Myometrial cell (primary cell): Measurements from ENCODE around the gene TTC31. TPM values are rescaled to one million over a fixed set of nuclear protein-coding genes. Genes with fewer than 3 reads are reported as not detected.

ENCODE experiments used
- total RNA-seq: library from RNA; depleted of rRNA; stranded (reverse); fragments of >200 nt; gene quantifications from 2 replicates; pipeline ENCODE4 v1.2.3, GENCODE V29; 2015

Gene TTC31
- 18.5 and 31.2 TPM in 2 replicates for total RNA-seq

GRCh38 chr2:74482801-74483674 is at the start of gene TTC31, which contains the start of gene CCDC142:
TSS of gene TTC31 (plus strand) at chr2:74483081. CDS start at chr2:74483096, 15 bp downstream.
TSS of gene CCDC142 (minus strand) at chr2:74482998. CDS start at chr2:74482837, 161 bp downstream.

GRCh38 chr2:74441690-74442482 is 41.0 kb upstream of the TTC31 start, which contains the start of gene RTKN:
TSS of gene RTKN (minus strand) at chr2:74441937. CDS start at chr2:74441816, 121 bp downstream.

GRCh38 chr2:74454654-74455511 is 28.0 kb upstream of the TTC31 start, which contains the start of gene INO80B:
TSS of gene INO80B (plus strand) at chr2:74455087. CDS start at chr2:74455117, 30 bp downstream.

GRCh38 chr2:74458132-74458937 is 24.5 kb upstream of the TTC31 start, which contains the start of gene WBP1:
TSS of gene WBP1 (plus strand) at chr2:74458438. CDS start at chr2:74458603, 165 bp downstream.

GRCh38 chr2:74472086-74472944 is 10.6 kb upstream of the TTC31 start, which contains the start of gene MRPL53:
TSS of gene MRPL53 (minus strand) at chr2:74472680. CDS start at chr2:74472660, 20 bp downstream.

GRCh38 chr2:74499267-74499939 is 16.5 kb downstream of the TTC31 start, which contains the start of gene LBX2:
TSS of gene LBX2 (minus strand) at chr2:74499603. CDS start at chr2:74499537, 66 bp downstream.

GRCh38 chr2:74507145-74507925 is 24.5 kb downstream of the TTC31 start, which contains the start of gene PCGF1:
TSS of gene PCGF1 (minus strand) at chr2:74507695. CDS start at chr2:74507668, 27 bp downstream.

GRCh38 chr2:74514368-74515270 is 31.7 kb downstream of the TTC31 start, which contains the start of gene TLX2:
TSS of gene TLX2 (plus strand) at chr2:74514450. CDS start at chr2:74514807, 357 bp downstream.

GRCh38 chr2:74525717-74526648 is 43.1 kb downstream of the TTC31 start, which contains the start of gene DQX1:
TSS of gene DQX1 (minus strand) at chr2:74526231. CDS start at chr2:74525729, 502 bp downstream.

GRCh38 chr2:74529357-74530238 is 46.7 kb downstream of the TTC31 start, which contains the start of the genes AUP1 and HTRA2:
TSS of gene AUP1 (minus strand) at chr2:74529706. CDS start at chr2:74529629, 77 bp downstream.
TSS of gene HTRA2 (plus strand) at chr2:74529933. CDS start at chr2:74530007, 74 bp downstream.

